Fibroblast of lung (primary cell): ENCODE results near the gene RPL28.

Experiments
- CTCF ChIP-seq, 2 donors: IDR thresholded peaks in 1 of 2; conservative IDR thresholded peaks in 1 of 2; 1 replicate in 1 of 2; 2 replicates in 1 of 2; pipeline ENCODE4 v1.5.1; 2011 to 2012; ENCODE audit warnings: low read length in 2 of 2, control low read depth in 1 of 2, inconsistent platforms in 1 of 2, low read depth in 1 of 2, mild to moderate bottlenecking in 1 of 2
- EZH2 ChIP-seq: IDR thresholded peaks from 2 replicates; pipeline ENCODE4 v1.5.1; 2012; ENCODE audit warnings: low read length, control low read depth, mild to moderate bottlenecking; ENCODE audit errors: missing control alignments

GRCh38 chr19:55350620-55351315 lies 35.0 kb upstream of the RPL28 start:
- TF ChIP-seq CTCF (conservative IDR thresholded peaks at IDR 0.05 in 1 of 2, IDR thresholded peaks at IDR 0.05 in 1 of 2; ENCODE audit: low read depth in 1 of 2, low read length in 2 of 2) = no peak
- no peak for TF ChIP-seq EZH2
